ENCODE results near the gene GGCX.

The GGCX gene

GRCh38 chr2:85589181-85589580, 27.9 kb upstream of the GGCX start:
- no peak for DNase-seq (ENCODE audit: extremely low read depth, insufficient read length)
- H3K4me3 ChIP-seq (replicated peaks; ENCODE audit: low read depth, low read length): no peak overlapping the region
- no peak for TF ChIP-seq CTCF (IDR thresholded peaks at IDR 0.05; ENCODE audit: insufficient read depth, low read length, poor library complexity, severe bottlenecking)
- H3K27me3 ChIP-seq (replicated peaks; ENCODE audit: control insufficient read depth, insufficient read depth, low read length): no peaks in the 10 kb centered on the region
- no peaks in the 10 kb centered on the region for H3K36me3 ChIP-seq (ENCODE audit: control insufficient read depth, insufficient read depth, low read length)

- Histone ChIP-seq H3K36me3 (ENCODE audit: control insufficient read depth, insufficient read depth, low read length) (no peaks in the 10 kb centered on the region), H3K27me3 (replicated peaks; ENCODE audit: control insufficient read depth, insufficient read depth, low read length) (no peaks in the 10 kb centered on the region), H3K4me3 (replicated peaks; ENCODE audit: low read depth, low read length) (no peak overlapping the region)
- no peak for TF ChIP-seq CTCF (IDR thresholded peaks at IDR 0.05; ENCODE audit: insufficient read depth, low read length, poor library complexity, severe bottlenecking)
- DNase-seq (ENCODE audit: extremely low read depth, insufficient read length): no peak
These were observed 27.4 kb upstream of the GGCX start for GRCh38 chr2:85588645-85589044.

GRCh38 chr2:85588236-85588635, 26.9 kb upstream of the GGCX start:
- no peaks in the 10 kb centered on the region for H3K36me3 ChIP-seq (ENCODE audit: control insufficient read depth, insufficient read depth, low read length)
- no peak overlapping the region for H3K4me3 ChIP-seq (replicated peaks; ENCODE audit: low read depth, low read length)
- TF ChIP-seq CTCF (IDR thresholded peaks at IDR 0.05; ENCODE audit: insufficient read depth, low read length, poor library complexity, severe bottlenecking): no peak
- DNase-seq (ENCODE audit: extremely low read depth, insufficient read length): no peak
- no peaks in the 10 kb centered on the region for H3K27me3 ChIP-seq (replicated peaks; ENCODE audit: control insufficient read depth, insufficient read depth, low read length)

GRCh38 chr2:85585781-85586105, 24.4 kb upstream of the GGCX start:
- peaks cover 6% of the 10 kb centered on the region for H3K36me3 ChIP-seq (ENCODE audit: control insufficient read depth, insufficient read depth, low read length)
- no peak for TF ChIP-seq CTCF (IDR thresholded peaks at IDR 0.05; ENCODE audit: insufficient read depth, low read length, poor library complexity, severe bottlenecking)
- no peak for DNase-seq (ENCODE audit: extremely low read depth, insufficient read length)
- H3K27me3 ChIP-seq (replicated peaks; ENCODE audit: control insufficient read depth, insufficient read depth, low read length): no peaks in the 10 kb centered on the region
- H3K4me3 ChIP-seq (replicated peaks; ENCODE audit: low read depth, low read length): no peak overlapping the region

GRCh38 chr2:85584857-85585780, 23.8 kb upstream of the GGCX start:
- H3K4me3 ChIP-seq (replicated peaks; ENCODE audit: low read depth, low read length): peak overlapping the region; percentile 69
- no peak for DNase-seq (ENCODE audit: extremely low read depth, insufficient read length)
- TF ChIP-seq CTCF (IDR thresholded peaks at IDR 0.05; ENCODE audit: insufficient read depth, low read length, poor library complexity, severe bottlenecking): no peak

More at GRCh38 chr2:85584857-85585780, 23.8 kb upstream of the GGCX start:
- Histone ChIP-seq H3K36me3 (ENCODE audit: control insufficient read depth, insufficient read depth, low read length) (peaks cover 6% of the 10 kb centered on the region), H3K27me3 (replicated peaks; ENCODE audit: control insufficient read depth, insufficient read depth, low read length) (no peaks in the 10 kb centered on the region)
